HEK293 (cell line): ENCODE results near the gene LGALS4.

Source experiments
- GFI1B ChIP-seq: fragments of 450-650 bp; formaldehyde crosslinking; IDR thresholded peaks from 2 replicates; pipeline ENCODE4 v1.5.1; 2016; ENCODE audit warnings: missing biosample characterization, missing genetic modification characterization
- KLF16 ChIP-seq: fragments of 450-650 bp; formaldehyde crosslinking; IDR thresholded peaks from 2 replicates; pipeline ENCODE4 v1.5.1; 2017; ENCODE audit warnings: missing biosample characterization, missing genetic modification characterization
- SALL2 ChIP-seq: fragments of 450-650 bp; formaldehyde crosslinking; IDR thresholded peaks from 2 replicates; pipeline ENCODE4 v1.5.0; 2017; ENCODE audit warnings: missing biosample characterization, mild to moderate bottlenecking, missing genetic modification characterization, borderline replicate concordance
- SP2 ChIP-seq: fragments of 450-650 bp; formaldehyde crosslinking; IDR thresholded peaks from 2 replicates; pipeline ENCODE4 v1.5.1; 2016; ENCODE audit warnings: missing biosample characterization, missing genetic modification characterization
- SP3 ChIP-seq: fragments of 450-650 bp; formaldehyde crosslinking; IDR thresholded peaks from 2 replicates; pipeline ENCODE4 v1.5.1; 2016; ENCODE audit warnings: missing biosample characterization, missing genetic modification characterization
- SP7 ChIP-seq: fragments of 450-650 bp; formaldehyde crosslinking; IDR thresholded peaks from 2 replicates; pipeline ENCODE4 v1.5.1; 2016; ENCODE audit warnings: missing biosample characterization, missing genetic modification characterization
- WT1 ChIP-seq: fragments of 450-650 bp; formaldehyde crosslinking; IDR thresholded peaks from 2 replicates; pipeline ENCODE4 v1.5.1; 2016; ENCODE audit warnings: missing biosample characterization, missing genetic modification characterization
- ZFHX2 ChIP-seq: fragments of 450-650 bp; formaldehyde crosslinking; conservative IDR thresholded peaks from 2 replicates; pipeline ENCODE4 v1.5.1; 2016; ENCODE audit warnings: missing biosample characterization, missing genetic modification characterization
- ZNF146 ChIP-seq: fragments of 450-650 bp; formaldehyde crosslinking; IDR thresholded peaks from 2 replicates; pipeline ENCODE4 v1.5.1; 2016; ENCODE audit warnings: missing biosample characterization, missing genetic modification characterization
- ZNF248 ChIP-seq: fragments of 450-650 bp; formaldehyde crosslinking; IDR thresholded peaks from 2 replicates; pipeline ENCODE4 v1.5.1; 2017; ENCODE audit warnings: missing biosample characterization, missing genetic modification characterization
- ZNF311 ChIP-seq: fragments of 450-650 bp; formaldehyde crosslinking; IDR thresholded peaks from 2 replicates; pipeline ENCODE4 v1.5.1; 2017; ENCODE audit warnings: missing biosample characterization, missing genetic modification characterization, borderline replicate concordance
- ZNF324 ChIP-seq: fragments of 450-650 bp; formaldehyde crosslinking; IDR thresholded peaks from 2 replicates; pipeline ENCODE4 v1.5.1; 2016; ENCODE audit warnings: missing biosample characterization, missing genetic modification characterization
- ZNF335 ChIP-seq: fragments of 450-650 bp; formaldehyde crosslinking; conservative IDR thresholded peaks from 2 replicates; pipeline ENCODE4 v1.5.1; 2016; ENCODE audit warnings: missing biosample characterization, missing genetic modification characterization
- ZNF37A ChIP-seq: fragments of 450-650 bp; IDR thresholded peaks from 2 replicates; pipeline ENCODE4 v1.5.1; 2018; ENCODE audit warnings: missing biosample characterization, missing genetic modification characterization
- ZNF391 ChIP-seq: fragments of 450-650 bp; formaldehyde crosslinking; IDR thresholded peaks from 2 replicates; pipeline ENCODE4 v1.5.1; 2016; ENCODE audit warnings: low read depth, missing biosample characterization, missing genetic modification characterization, borderline replicate concordance
- ZNF48 ChIP-seq: fragments of 450-650 bp; formaldehyde crosslinking; IDR thresholded peaks from 2 replicates; pipeline ENCODE4 v1.5.1; 2016; ENCODE audit warnings: missing biosample characterization, missing genetic modification characterization
- ZNF501 ChIP-seq: fragments of 450-650 bp; formaldehyde crosslinking; IDR thresholded peaks from 2 replicates; pipeline ENCODE4 v1.5.1; 2016; ENCODE audit warnings: missing biosample characterization, missing genetic modification characterization
- ZNF544 ChIP-seq: fragments of 450-650 bp; formaldehyde crosslinking; IDR thresholded peaks from 2 replicates; pipeline ENCODE4 v1.5.0; 2017; ENCODE audit warnings: missing biosample characterization, missing genetic modification characterization
- ZNF561 ChIP-seq: fragments of 450-650 bp; IDR thresholded peaks from 2 replicates; pipeline ENCODE4 v1.5.1; 2018; ENCODE audit warnings: missing biosample characterization, missing genetic modification characterization, borderline replicate concordance
- ZNF610 ChIP-seq: fragments of 450-650 bp; formaldehyde crosslinking; IDR thresholded peaks from 2 replicates; pipeline ENCODE4 v1.5.1; 2016; ENCODE audit warnings: missing biosample characterization, missing genetic modification characterization, borderline replicate concordance
- ZNF791 ChIP-seq: fragments of 450-650 bp; formaldehyde crosslinking; IDR thresholded peaks from 2 replicates; pipeline ENCODE4 v1.5.1; 2016; ENCODE audit warnings: missing biosample characterization, missing genetic modification characterization
- ZNF837 ChIP-seq: fragments of 450-650 bp; formaldehyde crosslinking; IDR thresholded peaks from 2 replicates; pipeline ENCODE4 v1.5.1; 2016; ENCODE audit warnings: missing biosample characterization, missing genetic modification characterization
- TF ChIP-seq, protein P1 (sequence below): fragments of 450-650 bp; formaldehyde crosslinking; IDR thresholded peaks from 2 replicates; pipeline ENCODE4 v1.5.1; 2016; ENCODE audit warnings: missing biosample characterization, missing genetic modification characterization
- TF ChIP-seq, protein P2 (sequence below): fragments of 450-650 bp; formaldehyde crosslinking; optimal IDR thresholded peaks from 2 replicates; pipeline ENCODE3; 2016; ENCODE audit warnings: missing biosample characterization, mild to moderate bottlenecking, missing genetic modification characterization
- TF ChIP-seq, protein P3 (sequence below): fragments of 450-650 bp; formaldehyde crosslinking; IDR thresholded peaks from 2 replicates; pipeline ENCODE4 v1.5.1; 2016; ENCODE audit warnings: missing biosample characterization, missing genetic modification characterization
- TF ChIP-seq, protein P4 (sequence below): fragments of 450-650 bp; formaldehyde crosslinking; IDR thresholded peaks from 2 replicates; pipeline ENCODE4 v1.5.1; 2017; ENCODE audit warnings: missing biosample characterization, missing genetic modification characterization
- TF ChIP-seq, protein P5 (sequence below): fragments of 450-650 bp; formaldehyde crosslinking; IDR thresholded peaks from 2 replicates; pipeline ENCODE4 v1.5.1; 2016; ENCODE audit warnings: missing biosample characterization, missing genetic modification characterization
- TF ChIP-seq, protein P6 (sequence below): fragments of 450-650 bp; formaldehyde crosslinking; IDR thresholded peaks from 2 replicates; pipeline ENCODE4 v1.5.1; 2017; ENCODE audit warnings: missing biosample characterization, missing genetic modification characterization
- TF ChIP-seq, protein P7 (sequence below): fragments of 450-650 bp; formaldehyde crosslinking; IDR thresholded peaks from 2 replicates; pipeline ENCODE4 v1.5.1; 2016; ENCODE audit warnings: missing biosample characterization, missing genetic modification characterization

The LGALS4 gene

DNA sequence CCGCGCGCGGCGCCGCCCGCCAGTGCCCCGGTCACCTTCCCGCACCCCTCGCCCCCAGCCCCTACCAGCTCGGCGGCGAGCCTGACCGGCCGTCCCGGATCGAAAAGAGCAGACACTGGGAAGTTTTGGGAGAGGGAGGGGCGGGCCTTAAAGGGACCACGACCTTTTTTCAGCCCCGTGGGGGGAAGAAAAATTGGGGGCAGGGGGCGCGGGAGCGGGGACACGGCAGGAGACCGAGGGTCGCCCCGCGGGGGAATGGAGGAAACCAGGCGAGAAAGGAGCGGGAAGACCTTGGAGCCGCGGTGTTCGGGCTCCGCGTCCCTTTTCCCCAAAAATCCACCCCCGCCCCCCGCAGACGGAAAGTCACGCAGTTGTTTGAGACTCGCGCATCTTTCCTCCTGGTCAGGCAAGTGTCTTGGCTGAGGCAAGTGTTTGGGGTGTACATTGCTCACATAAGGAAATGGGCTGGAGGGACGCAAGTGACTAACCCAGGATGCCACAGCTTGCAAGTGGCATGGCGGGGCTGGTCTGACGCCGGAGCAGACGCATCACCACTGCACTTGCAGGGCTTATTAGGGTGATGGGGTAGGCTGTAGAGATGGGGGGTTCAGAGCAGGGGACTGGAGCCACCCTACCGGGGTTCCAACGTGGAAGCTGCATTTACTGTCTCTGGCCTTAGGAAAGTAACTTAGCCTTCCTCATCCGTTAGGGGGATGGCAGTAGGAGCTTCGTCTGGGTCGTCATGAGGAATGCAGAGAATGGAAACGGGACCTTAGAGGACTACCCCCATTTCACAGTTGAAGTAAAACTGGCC lies 39.7 kb upstream of the LGALS4 start (continued):
- TF ChIP-seq, protein P1, sequence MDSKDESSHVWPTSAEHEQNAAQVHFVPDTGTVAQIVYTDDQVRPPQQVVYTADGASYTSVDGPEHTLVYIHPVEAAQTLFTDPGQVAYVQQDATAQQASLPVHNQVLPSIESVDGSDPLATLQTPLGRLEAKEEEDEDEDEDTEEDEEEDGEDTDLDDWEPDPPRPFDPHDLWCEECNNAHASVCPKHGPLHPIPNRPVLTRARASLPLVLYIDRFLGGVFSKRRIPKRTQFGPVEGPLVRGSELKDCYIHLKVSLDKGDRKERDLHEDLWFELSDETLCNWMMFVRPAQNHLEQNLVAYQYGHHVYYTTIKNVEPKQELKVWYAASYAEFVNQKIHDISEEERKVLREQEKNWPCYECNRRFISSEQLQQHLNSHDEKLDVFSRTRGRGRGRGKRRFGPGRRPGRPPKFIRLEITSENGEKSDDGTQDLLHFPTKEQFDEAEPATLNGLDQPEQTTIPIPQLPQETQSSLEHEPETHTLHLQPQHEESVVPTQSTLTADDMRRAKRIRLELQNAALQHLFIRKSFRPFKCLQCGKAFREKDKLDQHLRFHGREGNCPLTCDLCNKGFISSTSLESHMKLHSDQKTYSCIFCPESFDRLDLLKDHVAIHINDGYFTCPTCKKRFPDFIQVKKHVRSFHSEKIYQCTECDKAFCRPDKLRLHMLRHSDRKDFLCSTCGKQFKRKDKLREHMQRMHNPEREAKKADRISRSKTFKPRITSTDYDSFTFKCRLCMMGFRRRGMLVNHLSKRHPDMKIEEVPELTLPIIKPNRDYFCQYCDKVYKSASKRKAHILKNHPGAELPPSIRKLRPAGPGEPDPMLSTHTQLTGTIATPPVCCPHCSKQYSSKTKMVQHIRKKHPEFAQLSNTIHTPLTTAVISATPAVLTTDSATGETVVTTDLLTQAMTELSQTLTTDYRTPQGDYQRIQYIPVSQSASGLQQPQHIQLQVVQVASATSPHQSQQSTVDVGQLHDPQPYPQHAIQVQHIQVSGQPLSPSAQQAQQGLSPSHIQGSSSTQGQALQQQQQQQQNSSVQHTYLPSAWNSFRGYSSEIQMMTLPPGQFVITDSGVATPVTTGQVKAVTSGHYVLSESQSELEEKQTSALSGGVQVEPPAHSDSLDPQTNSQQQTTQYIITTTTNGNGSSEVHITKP (tag by site-specific recombination), result peak; percentile 76
- TF ChIP-seq ZNF544, result no peak
- TF ChIP-seq, protein P2, sequence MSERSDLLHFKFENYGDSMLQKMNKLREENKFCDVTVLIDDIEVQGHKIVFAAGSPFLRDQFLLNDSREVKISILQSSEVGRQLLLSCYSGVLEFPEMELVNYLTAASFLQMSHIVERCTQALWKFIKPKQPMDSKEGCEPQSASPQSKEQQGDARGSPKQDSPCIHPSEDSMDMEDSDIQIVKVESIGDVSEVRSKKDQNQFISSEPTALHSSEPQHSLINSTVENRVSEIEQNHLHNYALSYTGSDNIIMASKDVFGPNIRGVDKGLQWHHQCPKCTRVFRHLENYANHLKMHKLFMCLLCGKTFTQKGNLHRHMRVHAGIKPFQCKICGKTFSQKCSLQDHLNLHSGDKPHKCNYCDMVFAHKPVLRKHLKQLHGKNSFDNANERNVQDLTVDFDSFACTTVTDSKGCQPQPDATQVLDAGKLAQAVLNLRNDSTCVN, result peak; percentile 41
- TF ChIP-seq SALL2 (tag by site-specific recombination), result no peak
- TF ChIP-seq ZNF48 (tag by site-specific recombination), result no peak
- TF ChIP-seq ZNF561, result no peak
- no peak for TF ChIP-seq ZNF248 (tag by site-specific recombination)
- no peak for TF ChIP-seq ZNF837 (tag by site-specific recombination)
- TF ChIP-seq ZNF324, result no peak
- TF ChIP-seq, protein P3, sequence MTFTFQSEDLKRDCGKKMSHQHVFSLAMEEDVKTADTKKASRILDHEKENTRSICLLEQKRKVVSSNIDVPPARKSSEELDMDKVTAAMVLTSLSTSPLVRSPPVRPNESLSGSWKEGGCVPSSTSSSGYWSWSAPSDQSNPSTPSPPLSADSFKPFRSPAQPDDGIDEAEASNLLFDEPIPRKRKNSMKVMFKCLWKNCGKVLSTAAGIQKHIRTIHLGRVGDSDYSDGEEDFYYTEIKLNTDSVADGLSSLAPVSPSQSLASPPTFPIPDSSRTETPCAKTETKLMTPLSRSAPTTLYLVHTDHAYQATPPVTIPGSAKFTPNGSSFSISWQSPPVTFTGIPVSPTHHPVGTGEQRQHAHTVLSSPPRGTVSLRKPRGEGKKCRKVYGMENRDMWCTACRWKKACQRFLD, result no peak
- no peak; the same call in 1 of the 2 replicates for TF ChIP-seq ZNF391 (tag by site-specific recombination)
- no peak for TF ChIP-seq ZNF791
- no peak for TF ChIP-seq ZNF146 (tag by site-specific recombination)
- TF ChIP-seq, protein P4, sequence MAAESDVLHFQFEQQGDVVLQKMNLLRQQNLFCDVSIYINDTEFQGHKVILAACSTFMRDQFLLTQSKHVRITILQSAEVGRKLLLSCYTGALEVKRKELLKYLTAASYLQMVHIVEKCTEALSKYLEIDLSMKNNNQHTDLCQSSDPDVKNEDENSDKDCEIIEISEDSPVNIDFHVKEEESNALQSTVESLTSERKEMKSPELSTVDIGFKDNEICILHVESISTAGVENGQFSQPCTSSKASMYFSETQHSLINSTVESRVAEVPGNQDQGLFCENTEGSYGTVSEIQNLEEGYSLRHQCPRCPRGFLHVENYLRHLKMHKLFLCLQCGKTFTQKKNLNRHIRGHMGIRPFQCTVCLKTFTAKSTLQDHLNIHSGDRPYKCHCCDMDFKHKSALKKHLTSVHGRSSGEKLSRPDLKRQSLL (tag by site-specific recombination), result peak; percentile 36; the same call in 1 of the 2 replicates
- 0 out of 2 replicates have a peak, but pooled peaks have one; percentile 7 for TF ChIP-seq WT1 (tag by site-specific recombination)
- TF ChIP-seq GFI1B (tag by site-specific recombination), result no peak
- 0 out of 2 replicates have a peak, but pooled peaks have one; percentile 19 for TF ChIP-seq ZNF610 (tag by site-specific recombination)
- TF ChIP-seq, protein P5, sequence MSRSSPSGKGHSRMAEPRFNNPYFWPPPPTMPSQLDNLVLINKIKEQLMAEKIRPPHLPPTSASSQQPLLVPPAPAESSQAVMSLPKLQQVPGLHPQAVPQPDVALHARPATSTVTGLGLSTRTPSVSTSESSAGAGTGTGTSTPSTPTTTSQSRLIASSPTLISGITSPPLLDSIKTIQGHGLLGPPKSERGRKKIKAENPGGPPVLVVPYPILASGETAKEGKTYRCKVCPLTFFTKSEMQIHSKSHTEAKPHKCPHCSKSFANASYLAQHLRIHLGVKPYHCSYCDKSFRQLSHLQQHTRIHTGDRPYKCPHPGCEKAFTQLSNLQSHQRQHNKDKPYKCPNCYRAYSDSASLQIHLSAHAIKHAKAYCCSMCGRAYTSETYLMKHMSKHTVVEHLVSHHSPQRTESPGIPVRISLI, result no peak
- TF ChIP-seq KLF16 (tag by site-specific recombination), result peak; percentile 56; the same call in 1 of the 2 replicates
- TF ChIP-seq, protein P6, sequence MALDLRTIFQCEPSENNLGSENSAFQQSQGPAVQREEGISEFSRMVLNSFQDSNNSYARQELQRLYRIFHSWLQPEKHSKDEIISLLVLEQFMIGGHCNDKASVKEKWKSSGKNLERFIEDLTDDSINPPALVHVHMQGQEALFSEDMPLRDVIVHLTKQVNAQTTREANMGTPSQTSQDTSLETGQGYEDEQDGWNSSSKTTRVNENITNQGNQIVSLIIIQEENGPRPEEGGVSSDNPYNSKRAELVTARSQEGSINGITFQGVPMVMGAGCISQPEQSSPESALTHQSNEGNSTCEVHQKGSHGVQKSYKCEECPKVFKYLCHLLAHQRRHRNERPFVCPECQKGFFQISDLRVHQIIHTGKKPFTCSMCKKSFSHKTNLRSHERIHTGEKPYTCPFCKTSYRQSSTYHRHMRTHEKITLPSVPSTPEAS, result no peak
- no peak for TF ChIP-seq ZNF37A (tag by site-specific recombination)
- TF ChIP-seq, protein P7, sequence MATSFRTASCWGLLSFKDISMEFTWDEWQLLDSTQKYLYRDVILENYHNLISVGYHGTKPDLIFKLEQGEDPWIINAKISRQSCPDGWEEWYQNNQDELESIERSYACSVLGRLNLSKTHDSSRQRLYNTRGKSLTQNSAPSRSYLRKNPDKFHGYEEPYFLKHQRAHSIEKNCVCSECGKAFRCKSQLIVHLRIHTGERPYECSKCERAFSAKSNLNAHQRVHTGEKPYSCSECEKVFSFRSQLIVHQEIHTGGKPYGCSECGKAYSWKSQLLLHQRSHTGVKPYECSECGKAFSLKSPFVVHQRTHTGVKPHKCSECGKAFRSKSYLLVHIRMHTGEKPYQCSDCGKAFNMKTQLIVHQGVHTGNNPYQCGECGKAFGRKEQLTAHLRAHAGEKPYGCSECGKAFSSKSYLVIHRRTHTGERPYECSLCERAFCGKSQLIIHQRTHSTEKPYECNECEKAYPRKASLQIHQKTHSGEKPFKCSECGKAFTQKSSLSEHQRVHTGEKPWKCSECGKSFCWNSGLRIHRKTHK (tag by site-specific recombination), result no peak
- 0 out of 2 replicates have a peak, but pooled peaks have one; percentile 3 for TF ChIP-seq SP3 (tag by site-specific recombination)
- TF ChIP-seq ZNF311 (tag by site-specific recombination), result no peak
- TF ChIP-seq ZFHX2, result no peak; the same call in 1 of the 2 replicates
- TF ChIP-seq SP2 (tag by site-specific recombination), result no peak
- TF ChIP-seq ZNF335 (tag by site-specific recombination), result peak; percentile 54
- 0 out of 2 replicates have a peak, but pooled peaks have one; percentile 9 for TF ChIP-seq SP7 (tag by site-specific recombination)
- TF ChIP-seq ZNF501 (tag by site-specific recombination), result no peak
